GM12801 (cell line): ENCODE data around the gene P4HA3.

Experiments used
- CTCF ChIP-seq: IDR thresholded peaks from one replicate; pipeline ENCODE4 v1.5.1; 2011; ENCODE audit warnings: control low read depth; ENCODE audit not compliant: insufficient read length; ENCODE audit errors: extremely low read depth

The P4HA3 gene

GRCh38 chr11:74339619-74340018 is 28.2 kb upstream of the P4HA3 start:
- no peak for TF ChIP-seq CTCF

GRCh38 chr11:74338963-74339362 is 27.5 kb upstream of the P4HA3 start:
- no peak for TF ChIP-seq CTCF

- TF ChIP-seq CTCF: no peak
These were observed 21.8 kb upstream of the P4HA3 start for GRCh38 chr11:74333193-74333592.

- no peak for TF ChIP-seq CTCF
These were observed 20.9 kb upstream of the P4HA3 start for GRCh38 chr11:74332291-74332690.

- TF ChIP-seq CTCF: no peak
These were observed 18.8 kb upstream of the P4HA3 start for GRCh38 chr11:74330075-74330858.

- TF ChIP-seq CTCF: no peak
These were observed 15.6 kb upstream of the P4HA3 start for GRCh38 chr11:74327076-74327475.

- no peak for TF ChIP-seq CTCF
These were observed 15.2 kb upstream of the P4HA3 start for GRCh38 chr11:74326665-74327064.
